ENCODE data around the gene SCN1B. TPM values are rescaled to one million over a fixed set of nuclear protein-coding genes. Genes with fewer than 3 reads are reported as not detected.

Gene SCN1B
- total and polyA plus RNA-seq, 8 donors: 2.9 to 15.1 (median 5.7) TPM

DNA sequence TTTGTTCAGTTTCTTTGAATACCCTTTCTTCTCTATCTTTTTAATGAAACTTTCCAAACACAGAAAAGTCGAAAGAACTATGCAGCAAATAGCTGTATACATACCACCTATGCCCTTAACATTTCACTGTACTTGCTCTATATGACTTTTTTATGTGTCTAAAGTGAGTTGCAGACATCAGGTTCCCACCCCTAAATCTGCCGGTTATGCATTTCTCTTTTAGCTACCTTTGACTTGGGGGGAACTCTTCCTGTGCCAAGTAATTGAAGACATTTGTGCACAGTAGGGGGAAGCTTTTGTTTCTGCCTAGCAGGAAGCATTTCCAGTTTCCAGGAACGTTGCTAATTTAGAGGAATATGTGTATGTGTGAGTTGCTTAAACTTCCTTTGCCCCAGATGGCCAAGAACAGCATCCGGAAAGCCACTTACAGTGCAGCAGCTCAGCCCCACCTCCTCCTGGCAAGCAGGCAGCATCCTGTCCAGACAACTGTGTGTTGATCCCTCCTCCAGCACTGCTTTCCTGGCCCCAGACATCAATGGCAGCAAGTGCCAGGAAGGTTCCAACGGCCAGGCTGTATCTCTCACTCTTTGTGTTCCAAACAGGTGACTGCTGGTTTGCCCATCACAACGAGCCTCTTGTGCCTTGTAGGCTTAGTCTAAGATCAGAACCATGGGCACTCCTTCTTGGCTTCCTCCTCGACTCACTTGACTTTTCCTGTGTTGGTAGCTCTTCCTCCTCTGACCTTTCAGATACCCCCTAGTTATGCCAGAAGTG is 44.8 kb upstream of the SCN1B start:
- Histone ChIP-seq H3K27me3 (no peaks in the 10 kb centered on the region), H3K4me1 (peaks cover 0 to 13% (median 7%) of the 10 kb centered on the region in 3 donors), H3K27ac (peak overlapping the region in 1 of 4 donors; percentile 18), H3K36me3 (no peaks in the 10 kb centered on the region), H3K9me3 (no peaks in the 10 kb centered on the region), H3K4me3 (no peak overlapping the region)
- intact Hi-C loops (cut with DNase I): no loop called here
- FAIRE-seq (no peak), ATAC-seq (peak; percentile 68 to 95 (median 94)), DNase-seq (peak; percentile 50 to 74 (median 61))
- WGBS, 2 donors: 26 to 29% methylated on average over 7 of the region's 7 CpGs
- TF ChIP-seq, protein P1, sequence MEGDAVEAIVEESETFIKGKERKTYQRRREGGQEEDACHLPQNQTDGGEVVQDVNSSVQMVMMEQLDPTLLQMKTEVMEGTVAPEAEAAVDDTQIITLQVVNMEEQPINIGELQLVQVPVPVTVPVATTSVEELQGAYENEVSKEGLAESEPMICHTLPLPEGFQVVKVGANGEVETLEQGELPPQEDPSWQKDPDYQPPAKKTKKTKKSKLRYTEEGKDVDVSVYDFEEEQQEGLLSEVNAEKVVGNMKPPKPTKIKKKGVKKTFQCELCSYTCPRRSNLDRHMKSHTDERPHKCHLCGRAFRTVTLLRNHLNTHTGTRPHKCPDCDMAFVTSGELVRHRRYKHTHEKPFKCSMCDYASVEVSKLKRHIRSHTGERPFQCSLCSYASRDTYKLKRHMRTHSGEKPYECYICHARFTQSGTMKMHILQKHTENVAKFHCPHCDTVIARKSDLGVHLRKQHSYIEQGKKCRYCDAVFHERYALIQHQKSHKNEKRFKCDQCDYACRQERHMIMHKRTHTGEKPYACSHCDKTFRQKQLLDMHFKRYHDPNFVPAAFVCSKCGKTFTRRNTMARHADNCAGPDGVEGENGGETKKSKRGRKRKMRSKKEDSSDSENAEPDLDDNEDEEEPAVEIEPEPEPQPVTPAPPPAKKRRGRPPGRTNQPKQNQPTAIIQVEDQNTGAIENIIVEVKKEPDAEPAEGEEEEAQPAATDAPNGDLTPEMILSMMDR (IDR thresholded peaks at IDR 0.05): no peak

DNA sequence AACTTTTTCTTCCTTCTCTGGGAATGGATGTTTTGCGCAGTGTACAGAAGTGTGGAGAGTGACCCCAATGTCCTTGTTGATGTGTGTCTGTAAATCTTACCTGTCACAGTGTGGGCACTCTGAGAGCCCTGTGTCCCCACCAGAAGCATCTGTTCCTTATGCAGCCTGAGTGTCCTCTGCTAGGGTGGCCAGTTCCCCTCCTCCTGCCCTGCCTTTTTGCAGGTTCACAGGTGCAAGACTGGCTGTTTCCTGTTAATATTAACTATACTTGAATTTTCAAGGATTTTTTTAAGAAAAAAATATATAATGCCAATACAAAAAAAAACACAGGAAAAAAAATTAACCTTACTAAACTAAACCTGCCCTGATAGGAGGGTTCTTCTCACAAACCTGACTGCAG is 42.2 kb upstream of the SCN1B start:
- no peaks in the 10 kb centered on the region for H3K27me3 ChIP-seq
- FAIRE-seq (no peak), DNase-seq (peak in 3 of 6 donors; percentile 5 to 27 (median 10)), ATAC-seq (peak in 3 of 4 donors; percentile 45 to 77 (median 68))
- H3K36me3 ChIP-seq: no peaks in the 10 kb centered on the region
- no peak overlapping the region for H3K4me3 ChIP-seq
- 97 to 100% methylated on average over 1 of the region's 1 CpG for WGBS, 2 donors
- peaks cover 0 to 13% (median 7%) of the 10 kb centered on the region in 3 donors for H3K4me1 ChIP-seq
- TF ChIP-seq, protein P1 (IDR thresholded peaks at IDR 0.05): no peak
- no peak overlapping the region for H3K27ac ChIP-seq
- no peaks in the 10 kb centered on the region for H3K9me3 ChIP-seq
- intact Hi-C loops (cut with DNase I): no loop called here

DNA sequence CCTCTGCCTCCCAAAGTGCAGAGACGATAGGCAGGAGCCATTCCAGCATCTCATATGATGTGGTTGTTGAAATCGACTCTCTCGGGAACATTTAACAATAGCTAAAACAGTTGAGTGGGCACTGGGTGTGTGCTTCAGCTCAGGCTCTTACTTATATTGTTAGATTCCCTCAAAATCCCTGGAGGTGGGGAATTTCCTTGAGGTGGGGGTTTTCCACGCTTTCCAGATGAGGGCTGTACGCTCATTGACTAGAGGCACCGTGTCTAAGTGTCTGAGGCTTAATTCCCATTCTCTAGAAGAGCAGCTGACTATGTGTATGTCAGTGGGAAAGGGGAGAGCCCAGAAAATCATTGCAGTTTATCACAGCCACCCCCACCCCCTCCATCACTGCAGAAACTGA is 41.0 kb upstream of the SCN1B start:
- DNase-seq (no peak), ATAC-seq (no peak), FAIRE-seq (no peak)
- 86 to 89% methylated on average over 6 of the region's 6 CpGs for WGBS, 2 donors
- Histone ChIP-seq H3K27ac (no peak overlapping the region), H3K27me3 (no peaks in the 10 kb centered on the region), H3K36me3 (no peaks in the 10 kb centered on the region), H3K4me1 (peaks cover under 1 to 17% (median 10%) of the 10 kb centered on the region in 3 donors), H3K4me3 (no peak overlapping the region), H3K9me3 (no peaks in the 10 kb centered on the region)
- TF ChIP-seq, protein P1 (IDR thresholded peaks at IDR 0.05): no peak
- intact Hi-C loops (cut with DNase I): no loop called here

DNA sequence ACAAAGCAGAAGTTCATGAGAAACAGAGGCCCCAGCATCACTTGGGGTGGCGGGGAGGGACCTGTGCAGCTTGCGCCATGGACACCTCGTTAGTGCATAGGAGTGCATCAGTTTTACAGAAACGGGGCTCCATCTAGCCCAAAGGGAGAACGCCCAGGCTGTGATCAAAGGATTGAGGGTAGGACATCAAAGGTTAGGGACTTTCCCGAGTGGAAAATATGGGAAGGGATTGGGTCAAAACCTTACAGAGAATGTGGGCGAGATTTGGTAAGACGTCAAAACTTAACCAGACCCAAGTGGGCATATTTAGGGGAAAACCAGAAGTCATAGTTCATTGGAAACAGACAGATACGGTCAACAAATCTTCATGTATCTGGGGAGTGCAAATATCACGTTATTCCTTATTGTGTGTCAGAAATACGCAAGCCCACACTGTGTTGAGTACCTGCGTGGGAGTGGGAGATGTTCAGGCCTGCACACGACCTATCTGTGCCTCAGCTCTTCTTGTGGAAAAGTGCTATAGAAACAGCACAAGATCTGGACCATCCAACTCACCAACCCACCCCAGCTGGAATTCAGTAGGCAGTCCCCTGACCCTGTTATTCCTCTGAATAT is 39.6 kb upstream of the SCN1B start:
- Histone ChIP-seq H3K27ac (no peak overlapping the region), H3K4me3 (no peak overlapping the region), H3K4me1 (peaks cover 13 to 30% (median 23%) of the 10 kb centered on the region in 3 donors), H3K27me3 (no peaks in the 10 kb centered on the region), H3K9me3 (no peaks in the 10 kb centered on the region), H3K36me3 (no peaks in the 10 kb centered on the region)
- WGBS, 2 donors: 84 to 88% methylated on average over 13 of the region's 13 CpGs
- DNase-seq (peak in 3 of 6 donors; percentile 1 to 7 (median 6)), FAIRE-seq (no peak), ATAC-seq (no peak)
- TF ChIP-seq, protein P1 (IDR thresholded peaks at IDR 0.05): no peak
- intact Hi-C loops (cut with DNase I): no loop called here
